HCT116 (cell line): ENCODE data around the gene PLEKHA4.
"Not testable (repeated sequence)": the region's sequence is repeated elsewhere in the genome, so short reads cannot be mapped to it uniquely, and the experiment has no call there.

Source experiments
- ELF1 ChIP-seq: IDR thresholded peaks from 2 replicates; pipeline ENCODE4 v1.6.1; 2012; ENCODE audit warnings: low read depth, borderline replicate concordance
- POLR2A ChIP-seq: IDR thresholded peaks from 2 replicates; pipeline ENCODE4 v1.7.0; 2011; ENCODE audit warnings: borderline replicate concordance; ENCODE audit not compliant: insufficient read depth, insufficient read length; ENCODE audit errors: extremely low read depth
- RAD21 ChIP-seq: IDR thresholded peaks from 2 replicates; pipeline ENCODE4 v1.6.1; 2012; ENCODE audit warnings: low read depth, mild to moderate bottlenecking
- TF ChIP-seq, protein P1 (sequence below), 3 experiments: fragments of 200-600 bp in 1 of 3; sonication (generic) in 1 of 3; IDR thresholded peaks in 2 of 3; conservative IDR thresholded peaks in 1 of 3; 2 replicates each; pipeline ENCODE4 v1.5.1; 2012 to 2017; ENCODE audit warnings: low read depth in 2 of 3, low read length in 2 of 3, antibody characterized with exemption in 1 of 3, borderline replicate concordance in 1 of 3, control low read depth in 1 of 3, mild to moderate bottlenecking in 1 of 3, mixed read lengths in 1 of 3, mixed run types in 1 of 3, moderate library complexity in 1 of 3; ENCODE audit not compliant: insufficient read depth in 1 of 3

GRCh38 chr19:48889496-48889895 lies 21.1 kb upstream of the PLEKHA4 start:
- TF ChIP-seq POLR2A, ELF1, RAD21: not testable (repeated sequence)
- TF ChIP-seq, protein P1, sequence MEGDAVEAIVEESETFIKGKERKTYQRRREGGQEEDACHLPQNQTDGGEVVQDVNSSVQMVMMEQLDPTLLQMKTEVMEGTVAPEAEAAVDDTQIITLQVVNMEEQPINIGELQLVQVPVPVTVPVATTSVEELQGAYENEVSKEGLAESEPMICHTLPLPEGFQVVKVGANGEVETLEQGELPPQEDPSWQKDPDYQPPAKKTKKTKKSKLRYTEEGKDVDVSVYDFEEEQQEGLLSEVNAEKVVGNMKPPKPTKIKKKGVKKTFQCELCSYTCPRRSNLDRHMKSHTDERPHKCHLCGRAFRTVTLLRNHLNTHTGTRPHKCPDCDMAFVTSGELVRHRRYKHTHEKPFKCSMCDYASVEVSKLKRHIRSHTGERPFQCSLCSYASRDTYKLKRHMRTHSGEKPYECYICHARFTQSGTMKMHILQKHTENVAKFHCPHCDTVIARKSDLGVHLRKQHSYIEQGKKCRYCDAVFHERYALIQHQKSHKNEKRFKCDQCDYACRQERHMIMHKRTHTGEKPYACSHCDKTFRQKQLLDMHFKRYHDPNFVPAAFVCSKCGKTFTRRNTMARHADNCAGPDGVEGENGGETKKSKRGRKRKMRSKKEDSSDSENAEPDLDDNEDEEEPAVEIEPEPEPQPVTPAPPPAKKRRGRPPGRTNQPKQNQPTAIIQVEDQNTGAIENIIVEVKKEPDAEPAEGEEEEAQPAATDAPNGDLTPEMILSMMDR (IDR thresholded peaks at IDR 0.05 in 2 of 3, conservative IDR thresholded peaks at IDR 0.05 in 1 of 3; ENCODE audit: borderline replicate concordance in 1 of 3, insufficient read depth in 1 of 3, low read depth in 2 of 3, low read length in 2 of 3) = not testable (repeated sequence)
